DND-41 (cell line): ENCODE measurements around the gene ANKRD23.

Experiments
- ATAC-seq: fragments of 200-7000 bp; cut with Tn5 transposase; 3 replicates; pipeline ENCODE4 v1.9.1; 2021; ENCODE audit warnings: low read depth; ENCODE audit not compliant: insufficient read depth
- DNase-seq: peaks from one replicate; pipeline ENCODE4 v3.0.0-alpha.2; 2020
- H2AFZ ChIP-seq: 2 replicates; pipeline ENCODE4 v1.6.0; 2012; ENCODE audit warnings: low read depth, low read length
- H3K27ac ChIP-seq: 2 replicates; pipeline ENCODE4 v1.5.1; 2012; ENCODE audit warnings: low read length, inconsistent platforms
- H3K27me3 ChIP-seq: fragments of 200-600 bp; sonication (generic); 2 replicates; pipeline ENCODE4 v1.6.0; 2012; ENCODE audit warnings: low read length, mild to moderate bottlenecking, inconsistent platforms; ENCODE audit not compliant: insufficient read depth, poor library complexity
- H3K36me3 ChIP-seq: 2 replicates; pipeline ENCODE4 v1.5.1; 2012; ENCODE audit warnings: low read length, inconsistent platforms; ENCODE audit not compliant: insufficient read depth
- H3K4me1 ChIP-seq: 2 replicates; pipeline ENCODE4 v1.5.1; 2012; ENCODE audit warnings: mild to moderate bottlenecking, low read length; ENCODE audit not compliant: insufficient read depth
- H3K4me2 ChIP-seq: 2 replicates; pipeline ENCODE4 v1.6.0; 2012; ENCODE audit warnings: mild to moderate bottlenecking, moderate library complexity, low read length, inconsistent platforms; ENCODE audit not compliant: insufficient read depth
- H3K4me3 ChIP-seq, 2 experiments: fragments of 200-600 bp in 1 of 2; shearing (Covaris generic) in 1 of 2; 2 replicates each; pipeline ENCODE4 v1.5.1; 2012 to 2016; ENCODE audit warnings: inconsistent platforms in 2 of 2, low read length in 2 of 2, mild to moderate bottlenecking in 2 of 2, low read depth in 1 of 2, moderate library complexity in 1 of 2
- H3K79me2 ChIP-seq: 2 replicates; pipeline ENCODE4 v1.6.0; 2012; ENCODE audit warnings: low read length, inconsistent platforms; ENCODE audit not compliant: insufficient read depth
- H3K9ac ChIP-seq: 2 replicates; pipeline ENCODE4 v1.6.0; 2012; ENCODE audit warnings: low read depth, mild to moderate bottlenecking, inconsistent platforms, low read length, moderate library complexity
- H3K9me3 ChIP-seq: 2 replicates; pipeline ENCODE4 v1.5.1; 2012; ENCODE audit warnings: low read length, moderate library complexity, mild to moderate bottlenecking, inconsistent platforms; ENCODE audit not compliant: insufficient read depth, severe bottlenecking
- H4K20me1 ChIP-seq: 2 replicates; pipeline ENCODE4 v1.6.0; 2012; ENCODE audit warnings: low read length; ENCODE audit not compliant: insufficient read depth
- EZH2 ChIP-seq: IDR thresholded peaks from 3 replicates; pipeline ENCODE4 v1.6.1; 2012; ENCODE audit warnings: borderline replicate concordance, low read depth, mild to moderate bottlenecking, moderate library complexity, low read length, inconsistent platforms; ENCODE audit not compliant: severe bottlenecking
- TF ChIP-seq, protein P1 (sequence below): IDR thresholded peaks from 2 replicates; pipeline ENCODE4 v1.5.1; 2012; ENCODE audit warnings: borderline replicate concordance, low read length, moderate library complexity, mild to moderate bottlenecking; ENCODE audit not compliant: poor library complexity, severe bottlenecking; ENCODE audit errors: extremely low read depth

ANKRD23 gene

DNA sequence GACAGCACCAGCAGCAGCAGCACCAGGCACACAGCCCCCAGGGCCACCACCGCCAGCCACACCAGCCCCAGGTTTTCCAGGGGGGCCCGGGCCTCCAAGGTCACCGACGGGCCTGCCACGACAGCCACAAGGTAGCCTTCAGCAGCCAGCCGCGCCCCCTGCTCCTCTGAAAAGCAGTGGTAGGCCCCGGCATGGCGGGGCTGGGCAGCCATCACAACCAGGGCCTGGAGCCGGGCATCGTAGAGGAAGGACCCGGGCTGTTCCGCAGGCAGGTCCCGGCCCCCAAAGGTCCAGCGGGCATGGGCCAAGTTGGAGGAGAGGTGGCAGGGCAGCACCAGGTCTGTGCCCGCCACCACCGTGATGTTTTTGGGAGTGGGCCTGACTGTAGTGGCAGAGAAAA lies 17.3 kb upstream of the ANKRD23 start:
- H3K27ac ChIP-seq: no peak overlapping the region
- ATAC-seq: no peak

DNA sequence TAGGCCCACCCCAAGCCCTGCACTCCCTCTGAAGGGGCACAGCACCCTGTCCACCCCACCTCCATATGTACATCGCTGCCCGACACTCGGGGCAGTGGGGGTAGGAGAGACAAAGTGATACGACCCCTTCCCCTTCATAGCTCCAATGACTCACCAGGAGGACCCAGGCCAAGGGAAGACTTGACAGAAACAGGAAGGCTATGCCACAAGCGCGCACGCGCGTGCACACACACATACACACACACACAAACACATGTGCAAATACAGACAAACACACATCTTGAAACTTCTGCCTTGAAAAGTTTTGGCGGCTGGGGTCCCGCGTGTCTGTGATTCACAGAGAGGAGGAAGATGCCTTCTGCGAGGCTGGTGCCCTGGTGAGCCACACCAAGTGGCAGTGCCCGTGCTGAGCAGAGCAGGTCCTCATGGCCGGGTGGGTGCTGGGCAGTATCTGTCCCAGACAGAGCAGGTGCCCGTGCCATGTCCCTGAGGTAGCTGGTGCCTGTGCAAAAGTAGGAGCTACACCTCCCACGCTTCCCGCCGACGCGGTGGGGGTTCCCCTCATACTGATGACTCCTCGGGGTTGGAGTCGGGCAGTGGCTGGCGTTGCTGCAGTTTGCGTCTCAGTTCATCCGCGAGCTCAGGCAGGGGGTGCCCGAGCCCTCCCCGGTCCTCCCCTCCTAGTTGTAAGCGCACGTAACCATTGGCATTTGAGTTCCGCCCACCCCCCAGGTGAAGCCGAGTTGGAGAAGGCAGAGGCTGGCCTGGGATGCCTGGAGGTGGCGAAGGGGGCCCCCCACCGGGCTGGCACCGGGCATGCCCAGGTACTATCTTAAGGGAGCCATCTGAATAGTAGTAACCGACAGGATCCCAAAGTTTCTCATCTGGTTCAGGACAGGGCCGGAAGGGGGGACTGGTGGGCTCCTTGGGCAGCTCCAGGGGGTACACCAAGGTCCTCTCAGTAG lies 16.5 kb upstream of the ANKRD23 start:
- H3K4me2 ChIP-seq: no peak overlapping the region
- no peak overlapping the region for H2AFZ ChIP-seq
- H3K9me3 ChIP-seq: no peaks in the 10 kb centered on the region
- no peak overlapping the region for H3K4me3 ChIP-seq
- TF ChIP-seq, protein P1, sequence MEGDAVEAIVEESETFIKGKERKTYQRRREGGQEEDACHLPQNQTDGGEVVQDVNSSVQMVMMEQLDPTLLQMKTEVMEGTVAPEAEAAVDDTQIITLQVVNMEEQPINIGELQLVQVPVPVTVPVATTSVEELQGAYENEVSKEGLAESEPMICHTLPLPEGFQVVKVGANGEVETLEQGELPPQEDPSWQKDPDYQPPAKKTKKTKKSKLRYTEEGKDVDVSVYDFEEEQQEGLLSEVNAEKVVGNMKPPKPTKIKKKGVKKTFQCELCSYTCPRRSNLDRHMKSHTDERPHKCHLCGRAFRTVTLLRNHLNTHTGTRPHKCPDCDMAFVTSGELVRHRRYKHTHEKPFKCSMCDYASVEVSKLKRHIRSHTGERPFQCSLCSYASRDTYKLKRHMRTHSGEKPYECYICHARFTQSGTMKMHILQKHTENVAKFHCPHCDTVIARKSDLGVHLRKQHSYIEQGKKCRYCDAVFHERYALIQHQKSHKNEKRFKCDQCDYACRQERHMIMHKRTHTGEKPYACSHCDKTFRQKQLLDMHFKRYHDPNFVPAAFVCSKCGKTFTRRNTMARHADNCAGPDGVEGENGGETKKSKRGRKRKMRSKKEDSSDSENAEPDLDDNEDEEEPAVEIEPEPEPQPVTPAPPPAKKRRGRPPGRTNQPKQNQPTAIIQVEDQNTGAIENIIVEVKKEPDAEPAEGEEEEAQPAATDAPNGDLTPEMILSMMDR: no peak
- no peak for TF ChIP-seq EZH2
- no peaks in the 10 kb centered on the region for H3K27me3 ChIP-seq
- no peak overlapping the region for H3K9ac ChIP-seq
- peaks cover 24% of the 10 kb centered on the region for H3K79me2 ChIP-seq
- DNase-seq (peak; percentile 33), ATAC-seq (no peak)
- no peaks in the 10 kb centered on the region; the same call in 1 of the 2 replicates for H3K36me3 ChIP-seq
- H4K20me1 ChIP-seq: peaks cover 3% of the 10 kb centered on the region
- H3K27ac ChIP-seq: no peak overlapping the region
- peaks cover 29% of the 10 kb centered on the region for H3K4me1 ChIP-seq

More for the DNA sequence above, 17.3 kb upstream of the ANKRD23 start:
- TF ChIP-seq, protein P1: no peak
- no peak for TF ChIP-seq EZH2
- Histone ChIP-seq H3K9me3 (no peaks in the 10 kb centered on the region), H3K4me2 (no peak overlapping the region), H3K36me3 (no peaks in the 10 kb centered on the region; the same call in 1 of the 2 replicates), H3K79me2 (peaks cover 17% of the 10 kb centered on the region), H3K4me3 (no peak overlapping the region), H3K27me3 (no peaks in the 10 kb centered on the region), H4K20me1 (peaks cover 3% of the 10 kb centered on the region), H2AFZ (no peak overlapping the region), H3K9ac (no peak overlapping the region), H3K4me1 (peaks cover 25% of the 10 kb centered on the region)
- DNase-seq: no peak

DNA sequence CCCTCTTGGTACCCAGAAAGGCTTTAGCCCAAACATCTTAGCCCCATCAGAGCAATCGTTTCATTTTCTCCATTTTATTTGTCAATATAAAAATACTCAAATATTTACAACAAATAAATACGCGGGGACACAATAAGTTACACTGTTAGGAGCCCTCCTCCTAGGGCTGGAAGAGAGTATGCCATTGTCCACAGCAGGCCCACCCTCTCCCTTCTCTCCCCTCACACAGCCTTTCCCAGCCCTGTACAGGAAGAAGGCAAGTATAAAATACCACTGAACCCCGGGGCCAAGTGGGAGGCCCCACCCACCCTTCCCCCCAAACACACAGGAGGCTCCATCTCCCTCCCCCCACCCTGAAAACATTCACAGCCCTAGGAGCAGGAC lies 15.9 kb upstream of the ANKRD23 start:
- Histone ChIP-seq H3K27ac (no peak overlapping the region), H3K4me2 (no peak overlapping the region), H2AFZ (no peak overlapping the region), H3K27me3 (no peaks in the 10 kb centered on the region), H4K20me1 (peaks cover 3% of the 10 kb centered on the region), H3K79me2 (peaks cover 30% of the 10 kb centered on the region), H3K4me1 (peaks cover 32% of the 10 kb centered on the region), H3K36me3 (no peaks in the 10 kb centered on the region; the same call in 1 of the 2 replicates), H3K9ac (no peak overlapping the region), H3K9me3 (no peaks in the 10 kb centered on the region), H3K4me3 (no peak overlapping the region)
- DNase-seq (no peak), ATAC-seq (no peak)
- TF ChIP-seq, protein P1: no peak
- no peak for TF ChIP-seq EZH2
